Loucy (cell line): ENCODE results near the gene CALR.
A peak's percentile ranks its signal among the peaks of the same experiment; 100 is the strongest.

Experiments
- H2AFZ ChIP-seq: fragments of 200-600 bp; sonication (generic); 2 replicates; pipeline ENCODE4 v1.6.0; 2016; ENCODE audit warnings: antibody characterized with exemption, mild to moderate bottlenecking, low read length, moderate library complexity
- H3F3A ChIP-seq: fragments of 200-600 bp; 2 replicates; pipeline ENCODE4 v1.6.0; 2016; ENCODE audit warnings: antibody characterized with exemption, low read depth, mild to moderate bottlenecking
- H3K27me3 ChIP-seq: fragments of 200-600 bp; sonication (generic); 2 replicates; pipeline ENCODE4 v1.6.1; 2014; ENCODE audit warnings: low read length, mild to moderate bottlenecking; ENCODE audit not compliant: insufficient read depth, poor library complexity, severe bottlenecking
- H3K36me3 ChIP-seq: fragments of 200-600 bp; sonication (generic); 2 replicates; pipeline ENCODE4 v1.6.1; 2016; ENCODE audit warnings: low read length; ENCODE audit not compliant: insufficient read depth
- H3K4me1 ChIP-seq: fragments of 200-600 bp; sonication (generic); 2 replicates; pipeline ENCODE4 v1.5.1; 2014; ENCODE audit warnings: low read length, mild to moderate bottlenecking; ENCODE audit not compliant: insufficient read depth, poor library complexity, severe bottlenecking
- H3K4me2 ChIP-seq: fragments of 200-600 bp; sonication (generic); 2 replicates; pipeline ENCODE4 v1.6.0; 2014; ENCODE audit warnings: antibody characterized with exemption, low read length, low read depth, mild to moderate bottlenecking; ENCODE audit not compliant: poor library complexity, severe bottlenecking
- H3K4me3 ChIP-seq: fragments of 200-600 bp; sonication (generic); 2 replicates; pipeline ENCODE4 v1.5.1; 2014; ENCODE audit warnings: low read length, mild to moderate bottlenecking, mixed read lengths; ENCODE audit not compliant: poor library complexity, severe bottlenecking
- H3K79me2 ChIP-seq: fragments of 200-600 bp; sonication (generic); 2 replicates; pipeline ENCODE4 v1.6.1; 2014; ENCODE audit warnings: low read length; ENCODE audit not compliant: insufficient read depth
- H3K9ac ChIP-seq: fragments of 200-600 bp; sonication (generic); 2 replicates; pipeline ENCODE4 v1.6.0; 2014; ENCODE audit warnings: mild to moderate bottlenecking, low read depth, low read length, moderate library complexity; ENCODE audit not compliant: poor library complexity, severe bottlenecking
- H3K9me2 ChIP-seq: fragments of 200-600 bp; sonication (generic); replicated peaks from 2 replicates; pipeline ENCODE4 v1.6.1; 2016; ENCODE audit warnings: low read depth, low read length, mixed read lengths
- H3K9me3 ChIP-seq: fragments of 200-600 bp; sonication (generic); 2 replicates; pipeline ENCODE4 v1.6.1; 2014; ENCODE audit warnings: mild to moderate bottlenecking, antibody characterized with exemption, low read length, low read depth; ENCODE audit not compliant: insufficient read depth
- H4K20me1 ChIP-seq: fragments of 200-600 bp; sonication (generic); 2 replicates; pipeline ENCODE4 v1.6.0; 2014; ENCODE audit warnings: antibody characterized with exemption, low read length, mild to moderate bottlenecking; ENCODE audit not compliant: insufficient read depth, poor library complexity, severe bottlenecking
- EZH2phosphoT487 ChIP-seq: fragments of 200-600 bp; IDR thresholded peaks from 2 replicates; pipeline ENCODE4 v1.6.1; 2018; ENCODE audit warnings: antibody characterized with exemption, mild to moderate bottlenecking, moderate library complexity, borderline replicate concordance
- TF ChIP-seq, protein P1 (sequence below): fragments of 200-600 bp; sonication (generic); conservative IDR thresholded peaks from 2 replicates; pipeline ENCODE4 v1.5.1; 2014; ENCODE audit warnings: mild to moderate bottlenecking, antibody characterized with exemption, low read length

CALR gene

DNA sequence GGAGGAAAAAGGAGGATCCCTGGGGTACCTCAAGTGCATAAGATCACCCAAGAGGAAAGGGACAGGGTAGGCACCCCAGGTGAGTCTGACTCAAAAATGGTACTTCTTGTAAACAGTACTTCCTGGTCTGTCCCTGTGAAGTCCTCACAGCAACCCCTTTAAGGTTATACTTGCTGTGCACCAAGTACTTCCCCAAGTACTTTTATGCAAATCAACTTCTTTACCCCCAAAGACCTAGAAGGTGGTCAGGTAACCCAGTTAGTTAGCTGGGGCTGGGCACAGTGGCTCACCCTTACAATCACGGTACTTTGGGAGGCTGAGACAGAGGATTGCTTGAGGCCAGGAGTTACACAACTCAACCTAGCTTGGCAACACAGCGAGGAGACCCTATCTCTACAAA is 2.5 kb downstream of the CALR start:
- no peak overlapping the region for H2AFZ ChIP-seq
- H4K20me1 ChIP-seq, result peaks cover 70% of the 10 kb centered on the region
- peaks cover 15% of the 10 kb centered on the region for H3K27me3 ChIP-seq
- H3K4me2 ChIP-seq, result peak overlapping the region; percentile 99
- TF ChIP-seq, protein P1, sequence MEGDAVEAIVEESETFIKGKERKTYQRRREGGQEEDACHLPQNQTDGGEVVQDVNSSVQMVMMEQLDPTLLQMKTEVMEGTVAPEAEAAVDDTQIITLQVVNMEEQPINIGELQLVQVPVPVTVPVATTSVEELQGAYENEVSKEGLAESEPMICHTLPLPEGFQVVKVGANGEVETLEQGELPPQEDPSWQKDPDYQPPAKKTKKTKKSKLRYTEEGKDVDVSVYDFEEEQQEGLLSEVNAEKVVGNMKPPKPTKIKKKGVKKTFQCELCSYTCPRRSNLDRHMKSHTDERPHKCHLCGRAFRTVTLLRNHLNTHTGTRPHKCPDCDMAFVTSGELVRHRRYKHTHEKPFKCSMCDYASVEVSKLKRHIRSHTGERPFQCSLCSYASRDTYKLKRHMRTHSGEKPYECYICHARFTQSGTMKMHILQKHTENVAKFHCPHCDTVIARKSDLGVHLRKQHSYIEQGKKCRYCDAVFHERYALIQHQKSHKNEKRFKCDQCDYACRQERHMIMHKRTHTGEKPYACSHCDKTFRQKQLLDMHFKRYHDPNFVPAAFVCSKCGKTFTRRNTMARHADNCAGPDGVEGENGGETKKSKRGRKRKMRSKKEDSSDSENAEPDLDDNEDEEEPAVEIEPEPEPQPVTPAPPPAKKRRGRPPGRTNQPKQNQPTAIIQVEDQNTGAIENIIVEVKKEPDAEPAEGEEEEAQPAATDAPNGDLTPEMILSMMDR, result no peak
- no peak for TF ChIP-seq EZH2phosphoT487
- H3F3A ChIP-seq, result peaks cover 35% of the 10 kb centered on the region
- H3K4me3 ChIP-seq, result peak overlapping the region; percentile 96
- H3K79me2 ChIP-seq, result peaks cover 73% of the 10 kb centered on the region
- no peaks in the 10 kb centered on the region for H3K9me2 ChIP-seq
- peak overlapping the region; percentile 100 for H3K9ac ChIP-seq
- H3K4me1 ChIP-seq, result peaks cover 60% of the 10 kb centered on the region
- H3K9me3 ChIP-seq, result no peaks in the 10 kb centered on the region
- H3K36me3 ChIP-seq, result peaks cover 64% of the 10 kb centered on the region

DNA sequence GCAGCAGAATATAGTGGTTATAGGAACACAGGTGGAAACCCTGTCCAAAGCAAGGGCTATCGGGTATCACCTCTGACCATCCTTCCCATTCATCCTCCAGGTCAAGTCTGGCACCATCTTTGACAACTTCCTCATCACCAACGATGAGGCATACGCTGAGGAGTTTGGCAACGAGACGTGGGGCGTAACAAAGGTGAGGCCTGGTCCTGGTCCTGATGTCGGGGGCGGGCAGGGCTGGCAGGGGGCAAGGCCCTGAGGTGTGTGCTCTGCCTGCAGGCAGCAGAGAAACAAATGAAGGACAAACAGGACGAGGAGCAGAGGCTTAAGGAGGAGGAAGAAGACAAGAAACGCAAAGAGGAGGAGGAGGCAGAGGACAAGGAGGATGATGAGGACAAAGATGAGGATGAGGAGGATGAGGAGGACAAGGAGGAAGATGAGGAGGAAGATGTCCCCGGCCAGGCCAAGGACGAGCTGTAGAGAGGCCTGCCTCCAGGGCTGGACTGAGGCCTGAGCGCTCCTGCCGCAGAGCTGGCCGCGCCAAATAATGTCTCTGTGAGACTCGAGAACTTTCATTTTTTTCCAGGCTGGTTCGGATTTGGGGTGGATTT is 5.1 kb downstream of the CALR start:
- Histone ChIP-seq H3K4me3 (peak overlapping the region; percentile 96), H3K36me3 (peaks cover 74% of the 10 kb centered on the region), H3F3A (peaks cover 26% of the 10 kb centered on the region), H4K20me1 (peaks cover 95% of the 10 kb centered on the region), H3K4me1 (peaks cover 61% of the 10 kb centered on the region), H3K4me2 (peak overlapping the region; percentile 99), H3K9me2 (no peaks in the 10 kb centered on the region), H3K27me3 (peaks cover 14% of the 10 kb centered on the region), H3K9ac (peak overlapping the region; percentile 100), H3K79me2 (peaks cover 98% of the 10 kb centered on the region), H3K9me3 (no peaks in the 10 kb centered on the region), H2AFZ (no peak overlapping the region)
- TF ChIP-seq EZH2phosphoT487, result no peak
- TF ChIP-seq, protein P1, result no peak

DNA sequence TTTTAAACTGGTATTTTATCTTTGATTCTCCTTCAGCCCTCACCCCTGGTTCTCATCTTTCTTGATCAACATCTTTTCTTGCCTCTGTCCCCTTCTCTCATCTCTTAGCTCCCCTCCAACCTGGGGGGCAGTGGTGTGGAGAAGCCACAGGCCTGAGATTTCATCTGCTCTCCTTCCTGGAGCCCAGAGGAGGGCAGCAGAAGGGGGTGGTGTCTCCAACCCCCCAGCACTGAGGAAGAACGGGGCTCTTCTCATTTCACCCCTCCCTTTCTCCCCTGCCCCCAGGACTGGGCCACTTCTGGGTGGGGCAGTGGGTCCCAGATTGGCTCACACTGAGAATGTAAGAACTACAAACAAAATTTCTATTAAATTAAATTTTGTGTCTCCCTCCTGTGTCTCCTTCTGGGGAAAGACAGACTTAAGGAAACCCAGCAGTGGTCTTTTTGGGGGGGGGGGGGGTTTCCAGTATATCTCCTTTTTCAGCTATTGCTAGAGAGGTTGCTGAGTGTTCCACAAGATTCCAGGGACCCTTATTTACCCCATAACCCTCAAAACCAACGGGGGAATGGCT is 5.8 kb downstream of the CALR start:
- H2AFZ ChIP-seq, result no peak overlapping the region
- H3K79me2 ChIP-seq, result peaks cover 98% of the 10 kb centered on the region
- H3K4me1 ChIP-seq, result peaks cover 61% of the 10 kb centered on the region
- peaks cover 26% of the 10 kb centered on the region for H3F3A ChIP-seq
- peak overlapping the region; percentile 100 for H3K9ac ChIP-seq
- no peaks in the 10 kb centered on the region for H3K9me2 ChIP-seq
- TF ChIP-seq EZH2phosphoT487, result no peak
- H3K9me3 ChIP-seq, result no peaks in the 10 kb centered on the region
- H3K27me3 ChIP-seq, result peaks cover 8% of the 10 kb centered on the region
- peaks cover 75% of the 10 kb centered on the region for H3K36me3 ChIP-seq
- peak overlapping the region; percentile 96 for H3K4me3 ChIP-seq
- peaks cover 95% of the 10 kb centered on the region for H4K20me1 ChIP-seq
- H3K4me2 ChIP-seq, result peak overlapping the region; percentile 99
